ENCODE results near the gene ARHGAP32.
A peak's percentile ranks its signal among the peaks of the same experiment; 100 is the strongest.
"Not testable (repeated sequence)": the region's sequence is repeated elsewhere in the genome, so short reads cannot be mapped to it uniquely, and the experiment has no call there.

ARHGAP32 gene

GRCh38 chr11:129018126-129018525, 174.0 kb downstream of the ARHGAP32 start:
- no peak for DNase-seq

GRCh38 chr11:129013737-129014475, 178.2 kb downstream of the ARHGAP32 start:
- no peak for DNase-seq

GRCh38 chr11:129012880-129013279, 179.2 kb downstream of the ARHGAP32 start:
- no peak for DNase-seq

- no peak for DNase-seq
Measured at GRCh38 chr11:129006161-129006560, 186.0 kb downstream of the ARHGAP32 start.

GRCh38 chr11:128999165-128999564, 193.0 kb downstream of the ARHGAP32 start:
- not testable (repeated sequence) for DNase-seq

GRCh38 chr11:128988242-128988970, 203.7 kb downstream of the ARHGAP32 start:
- DNase-seq = no peak

GRCh38 chr11:128985880-128986279, 206.2 kb downstream of the ARHGAP32 start:
- DNase-seq = no peak

- DNase-seq = no peak
Measured at GRCh38 chr11:128983023-128983422, 209.1 kb downstream of the ARHGAP32 start.

GRCh38 chr11:128981254-128981653, 210.9 kb downstream of the ARHGAP32 start:
- no peak for DNase-seq

GRCh38 chr11:128970598-128971190, 221.4 kb downstream of the ARHGAP32 start:
- no peak for DNase-seq

- DNase-seq = no peak
Measured at GRCh38 chr11:128968916-128969315, 223.2 kb downstream of the ARHGAP32 start.

GRCh38 chr11:128967578-128967977, 224.5 kb downstream of the ARHGAP32 start:
- DNase-seq = no peak

GRCh38 chr11:128965485-128965884, 226.6 kb downstream of the ARHGAP32 start:
- DNase-seq = peak; percentile 68

- DNase-seq = no peak
Measured at GRCh38 chr11:128964463-128964930, 227.6 kb downstream of the ARHGAP32 start.

GRCh38 chr11:128963744-128964325, 228.3 kb downstream of the ARHGAP32 start:
- DNase-seq = no peak

- no peak for DNase-seq
Measured at GRCh38 chr11:128962896-128963295, 229.2 kb downstream of the ARHGAP32 start.

- no peak for DNase-seq
Measured at GRCh38 chr11:128961645-128962044, 230.5 kb downstream of the ARHGAP32 start.

GRCh38 chr11:128957202-128957482, 235.0 kb downstream of the ARHGAP32 start:
- DNase-seq = no peak

- DNase-seq = peak; percentile 78
Measured at GRCh38 chr11:128956401-128957201, 235.5 kb downstream of the ARHGAP32 start.

- peak; percentile 70 for DNase-seq
Measured at GRCh38 chr11:128955636-128956035, 236.5 kb downstream of the ARHGAP32 start.

GRCh38 chr11:128953151-128953550, 239.0 kb downstream of the ARHGAP32 start:
- no peak for DNase-seq

GRCh38 chr11:128949791-128950454, 242.2 kb downstream of the ARHGAP32 start:
- DNase-seq = no peak

Measured in suppressor macrophage treated with lipopolysaccharide for 4 hours (primary cell).